T-helper 1 cell (primary cell): ENCODE measurements around the gene ZNF227.
"Not testable (repeated sequence)": the region's sequence is repeated elsewhere in the genome, so short reads cannot be mapped to it uniquely, and the experiment has no call there.

ENCODE experiments used
- DNase-seq, 5 donors: peaks; one replicate each; pipeline ENCODE4 v3.0.0-alpha.2; 2012 to 2020
- total RNA-seq, 4 donors: gene quantifications; one replicate each; lab custom pipeline; 2026; lab: John Stamatoyannopoulos, UW

The ZNF227 gene
- 12.0 to 31.1 (median 21.8) reads per million in 4 donors for total RNA-seq

- DNase-seq: peak; percentile 54 to 83 (median 71)
Measured at GRCh38 chr19:44212250-44212865, at the start of gene ZNF227. TSS of gene ZNF227 (plus strand) at chr19:44212532. CDS start at chr19:44217793, 5,261 bp downstream.

DNA sequence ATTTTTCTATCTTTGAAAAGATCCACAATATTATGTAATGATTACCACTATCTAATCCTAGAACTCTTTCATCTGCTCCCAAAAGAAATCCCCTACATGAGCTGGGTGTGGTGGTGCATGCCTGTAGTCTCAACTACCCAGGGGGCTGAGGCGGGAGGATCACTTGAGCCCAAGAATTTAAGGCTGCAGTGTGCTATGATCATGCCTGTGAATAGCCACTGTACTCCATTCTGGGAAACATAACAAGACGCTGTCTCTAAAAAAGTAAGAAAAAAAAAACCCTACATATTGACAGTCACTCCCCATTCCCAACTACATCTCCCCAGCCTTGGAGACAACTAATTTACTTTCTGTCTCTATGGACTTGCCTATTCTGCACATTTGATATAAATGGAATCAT is 48.5 kb upstream of the ZNF227 start:
- DNase-seq: no peak

DNA sequence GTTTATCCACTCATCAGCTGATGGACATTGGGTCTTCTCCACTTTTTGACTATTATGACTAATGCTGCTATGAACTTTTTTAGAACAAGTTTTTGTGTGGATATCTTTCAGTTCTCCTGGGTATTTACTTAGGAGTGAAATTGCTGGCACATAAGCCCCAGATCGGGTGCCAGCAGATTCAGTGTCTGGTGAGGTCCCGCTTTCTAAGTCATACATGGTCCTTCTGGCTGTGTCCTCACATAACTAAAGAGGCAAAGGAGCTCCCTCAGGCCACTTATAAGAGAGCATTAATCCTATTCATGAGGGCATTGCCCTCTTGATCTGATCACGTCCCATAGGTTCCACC is 48.0 kb upstream of the ZNF227 start:
- DNase-seq: no peak

DNA sequence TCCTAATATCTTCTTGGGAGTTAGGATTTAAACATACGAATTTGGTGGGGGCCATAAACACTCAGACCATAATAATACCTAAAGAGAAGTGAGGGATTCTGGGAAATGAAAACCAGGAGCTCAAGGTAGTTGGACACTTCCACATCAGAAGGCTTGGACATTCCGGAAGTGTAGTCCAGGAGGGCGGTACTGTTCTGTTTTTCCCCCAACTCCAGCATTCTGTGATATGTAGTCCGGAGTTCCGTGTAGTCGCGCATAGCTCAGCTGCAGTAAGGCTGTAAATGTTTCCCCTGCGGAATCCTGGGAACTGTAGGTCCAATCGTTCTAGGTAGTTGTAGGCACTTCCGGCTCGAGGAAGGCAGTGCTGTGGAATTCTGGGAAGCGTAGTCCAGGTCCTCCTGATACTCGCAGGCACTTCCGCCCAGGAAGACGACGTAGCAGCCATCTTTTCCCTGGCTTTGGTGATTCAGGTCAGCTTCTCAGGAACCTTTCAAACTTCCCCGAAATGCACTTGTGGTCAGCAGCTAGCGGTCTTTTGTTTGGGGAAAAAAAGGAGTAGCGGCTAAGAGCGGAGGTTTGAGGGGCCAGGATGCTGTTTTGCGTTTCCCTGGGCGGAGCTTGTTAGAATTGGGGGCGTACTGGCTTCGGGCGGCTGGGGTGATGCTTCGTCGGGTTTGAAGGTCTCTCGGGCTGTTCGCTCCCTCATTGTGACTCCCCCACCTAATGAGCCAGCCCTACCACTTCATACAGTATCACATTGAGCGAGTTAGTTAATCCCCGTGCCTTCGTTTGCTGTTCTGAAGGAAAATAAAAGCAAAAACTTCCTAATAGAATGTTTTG is 47.4 kb upstream of the ZNF227 start, which contains the start of gene ZNF226:
TSS of gene ZNF226 (plus strand) at position 428 of the 840 bp plus-strand sequence. CDS start 4,981 bp downstream, outside the sequence.
- peak; percentile 49 to 94 (median 69) for DNase-seq

DNA sequence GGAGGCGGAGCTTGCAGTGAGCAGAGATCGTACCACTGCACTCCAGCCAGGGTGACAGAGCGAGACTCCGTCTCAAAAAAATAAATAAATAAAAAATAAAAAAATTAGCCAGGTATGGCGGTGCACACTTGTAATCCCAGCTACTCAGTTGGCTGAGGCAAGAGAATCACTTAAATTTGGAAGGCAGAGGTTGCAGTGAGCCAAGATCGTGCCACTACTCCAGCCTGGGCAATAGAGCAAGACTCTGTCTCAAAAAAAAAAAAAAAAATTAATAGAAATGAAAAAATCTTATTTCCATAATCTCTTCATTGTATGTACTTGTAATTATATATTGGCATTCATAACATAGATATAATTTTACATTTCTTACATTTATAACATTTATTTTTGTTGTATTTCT is 41.7 kb upstream of the ZNF227 start:
- not testable (repeated sequence) for DNase-seq

GRCh38 chr19:44176590-44176989 is 35.7 kb upstream of the ZNF227 start:
- DNase-seq: no peak

GRCh38 chr19:44180968-44181367 is 31.4 kb upstream of the ZNF227 start:
- no peak for DNase-seq

- no peak for DNase-seq
Measured at GRCh38 chr19:44182145-44182544, 30.2 kb upstream of the ZNF227 start.

DNA sequence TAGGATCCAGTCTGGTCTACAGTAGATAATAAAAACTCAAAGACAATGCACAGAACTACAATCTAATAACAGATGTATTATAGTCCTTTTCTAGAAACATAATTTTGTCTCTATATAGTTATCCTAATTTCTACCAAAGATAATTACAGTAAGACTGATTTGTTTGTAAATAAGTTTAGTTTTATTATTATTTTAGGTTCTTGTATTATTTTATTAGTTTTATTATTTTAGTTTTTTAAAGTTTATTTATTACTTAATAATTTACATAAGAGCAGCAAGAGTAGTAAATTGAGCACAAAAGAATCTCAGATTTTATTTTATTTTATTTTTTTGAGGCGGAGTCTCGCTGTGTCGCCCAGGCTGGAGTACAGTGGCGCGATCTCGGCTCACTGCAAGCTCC is 22.3 kb upstream of the ZNF227 start:
- no peak for DNase-seq

- no peak for DNase-seq
Measured at GRCh38 chr19:44192127-44192526, 20.2 kb upstream of the ZNF227 start.

- DNase-seq: no peak
Measured at GRCh38 chr19:44196772-44197171, 15.6 kb upstream of the ZNF227 start.

DNA sequence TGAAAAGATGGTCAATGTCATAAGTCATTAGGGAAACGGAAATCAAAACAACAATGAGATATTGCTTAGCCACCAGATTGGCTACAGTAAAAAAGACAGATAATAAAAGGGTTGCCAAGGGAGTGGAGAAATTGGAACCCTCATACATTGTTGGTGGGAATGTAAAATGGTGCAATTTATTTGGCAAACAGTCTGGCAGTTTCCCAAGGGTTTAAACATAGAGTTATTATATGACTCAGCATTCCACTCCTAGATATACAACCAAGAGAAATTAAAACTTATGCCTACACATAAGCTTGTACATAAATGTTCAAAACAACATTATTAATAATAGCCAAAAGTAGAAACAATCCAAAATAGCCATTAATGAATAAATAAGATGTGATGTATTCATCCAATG is 9.9 kb upstream of the ZNF227 start:
- DNase-seq: no peak

DNA sequence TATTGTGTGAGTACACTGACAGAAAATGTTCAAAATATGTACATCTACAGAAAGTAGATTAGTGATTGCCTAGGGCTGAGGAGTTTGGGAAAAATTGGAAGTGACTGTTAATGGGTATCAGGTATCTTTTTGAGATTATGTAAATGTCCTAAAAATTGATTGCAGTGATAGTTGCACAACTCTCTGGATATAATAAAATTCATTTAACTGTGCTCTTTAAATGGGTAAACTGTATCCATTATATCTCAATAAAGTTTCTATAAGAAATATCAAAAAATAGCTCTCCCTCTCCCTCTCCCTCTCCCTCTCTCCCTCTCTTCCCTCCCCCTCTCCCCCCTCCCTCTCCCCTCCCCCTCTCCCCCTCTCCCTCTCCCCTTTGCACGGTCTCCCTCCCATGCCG is 9.4 kb upstream of the ZNF227 start:
- no peak for DNase-seq

DNA sequence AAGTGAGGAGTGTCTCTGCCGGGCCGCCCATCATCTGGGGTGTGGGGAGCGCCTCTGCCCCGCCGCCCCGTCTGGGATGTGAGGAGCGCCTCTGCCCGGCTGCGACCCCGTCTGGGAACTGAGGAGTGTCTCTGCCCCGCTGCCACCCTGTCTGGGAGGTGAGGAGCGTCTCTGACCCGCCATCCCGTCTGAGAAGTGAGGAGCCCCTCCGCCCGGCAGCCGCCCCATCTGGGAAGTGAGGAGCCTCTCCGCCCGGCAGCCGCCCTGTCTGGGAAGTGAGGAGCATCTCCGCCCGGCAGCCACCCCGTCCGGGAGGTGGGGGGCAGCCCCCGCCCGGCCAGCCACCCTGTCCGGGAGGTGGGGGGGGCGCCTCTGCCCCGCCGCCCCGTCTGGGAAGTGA is 8.5 kb upstream of the ZNF227 start:
- DNase-seq: not testable (repeated sequence)

- DNase-seq: no peak
Measured at GRCh38 chr19:44204772-44205171, 7.6 kb upstream of the ZNF227 start.

GRCh38 chr19:44207126-44207803 is 5.1 kb upstream of the ZNF227 start:
- DNase-seq: peak; percentile 46 to 89 (median 65)

DNA sequence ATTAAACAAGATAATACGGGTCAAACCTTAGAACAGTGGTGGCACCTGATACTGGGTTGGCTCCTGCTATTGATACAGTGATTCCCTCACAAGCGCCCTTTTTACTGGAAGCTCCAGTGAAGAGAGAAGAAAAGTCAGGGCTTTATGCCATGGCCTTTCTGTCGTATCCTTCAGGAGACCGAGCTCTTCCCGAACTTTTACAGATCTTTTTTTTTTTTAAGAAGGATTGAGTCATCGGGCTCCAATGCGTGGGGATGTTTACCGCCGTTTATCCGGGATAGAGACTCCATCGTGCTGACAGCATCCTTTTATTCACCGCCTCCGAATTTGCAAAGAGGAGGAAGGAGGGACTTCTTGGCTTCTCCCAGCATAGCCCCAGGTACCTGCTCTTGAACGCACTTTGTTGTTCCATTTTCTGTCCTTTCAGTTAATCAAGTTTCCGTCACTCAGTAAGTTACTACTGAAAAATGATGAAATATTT is 574 bp downstream of the ZNF227 start:
- DNase-seq: no peak

DNA sequence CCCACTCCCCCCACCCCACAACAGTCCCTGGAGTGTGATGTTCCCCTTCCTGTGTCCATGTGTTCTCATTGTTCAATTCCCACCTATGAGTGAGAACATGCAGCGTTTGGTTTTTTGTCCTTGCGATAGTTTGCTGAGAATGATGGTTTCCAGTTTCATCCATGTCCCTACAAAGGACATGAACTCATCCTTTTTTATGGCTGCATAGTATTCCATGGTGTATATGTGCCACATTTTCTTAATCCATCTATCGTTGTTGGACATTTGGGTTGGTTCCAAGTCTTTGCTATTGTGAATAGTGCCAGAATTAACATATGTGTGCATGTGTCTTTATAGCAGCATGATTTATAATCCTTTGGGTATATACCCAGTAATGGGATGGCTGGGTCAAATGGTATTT is 7.6 kb downstream of the ZNF227 start:
- DNase-seq: not testable (repeated sequence)

GRCh38 chr19:44220761-44221160 is 8.4 kb downstream of the ZNF227 start:
- DNase-seq: not testable (repeated sequence)

DNA sequence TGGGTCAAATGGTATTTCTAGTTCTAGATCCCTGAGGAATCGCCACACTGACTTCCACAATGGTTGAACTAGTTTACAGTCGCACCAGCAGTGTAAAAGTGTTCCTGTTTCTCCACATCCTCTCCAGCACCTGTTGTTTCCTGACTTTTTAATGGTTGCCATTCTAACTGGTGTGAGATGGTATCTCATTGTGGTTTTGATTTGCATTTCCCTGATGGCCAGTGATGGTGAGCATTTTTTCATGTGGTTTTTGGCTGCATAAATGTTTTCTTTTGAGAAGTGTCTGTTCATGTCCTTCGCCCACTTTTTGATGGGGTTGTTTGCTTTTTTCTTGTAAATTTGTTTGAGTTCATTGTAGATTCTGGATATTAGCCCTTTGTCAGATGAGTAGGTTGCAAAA is 9.0 kb downstream of the ZNF227 start:
- not testable (repeated sequence) for DNase-seq

DNA sequence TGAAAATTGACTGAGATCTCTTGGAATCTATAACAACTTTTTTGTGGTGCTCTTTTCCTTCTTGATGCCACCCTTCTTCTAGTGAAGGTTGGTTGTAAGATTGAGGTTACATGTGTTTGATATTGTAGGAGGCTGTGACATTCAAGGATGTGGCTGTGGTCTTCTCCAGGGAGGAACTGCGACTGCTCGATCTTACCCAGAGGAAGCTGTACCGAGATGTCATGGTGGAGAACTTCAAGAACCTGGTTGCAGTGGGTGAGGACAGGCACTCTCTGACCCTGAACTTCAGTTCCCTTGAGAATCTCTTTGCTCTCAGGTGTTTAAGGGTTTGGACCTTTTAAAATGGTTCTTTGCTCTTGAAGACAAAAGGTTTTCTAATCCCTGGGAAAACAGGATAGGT is 16.0 kb downstream of the ZNF227 start:
- no peak for DNase-seq

DNA sequence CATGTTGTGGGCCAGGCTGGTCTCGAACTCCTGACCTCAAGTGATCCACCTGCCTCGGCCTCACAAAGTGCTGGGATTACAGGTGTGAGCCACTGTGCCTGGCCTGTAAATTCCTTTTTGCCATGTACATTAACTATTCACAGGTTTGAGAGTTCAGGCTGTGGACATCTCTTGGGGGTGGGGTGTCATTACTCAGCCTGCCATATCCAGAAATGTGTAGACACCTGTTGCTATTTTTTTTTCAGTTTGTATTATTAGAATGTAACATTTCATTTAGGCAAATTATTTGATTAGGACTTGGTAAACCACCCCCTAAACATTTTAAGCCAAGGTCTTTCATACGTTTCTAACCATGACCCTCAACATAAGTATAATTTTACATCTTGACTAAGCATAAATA is 20.5 kb downstream of the ZNF227 start:
- no peak for DNase-seq

DNA sequence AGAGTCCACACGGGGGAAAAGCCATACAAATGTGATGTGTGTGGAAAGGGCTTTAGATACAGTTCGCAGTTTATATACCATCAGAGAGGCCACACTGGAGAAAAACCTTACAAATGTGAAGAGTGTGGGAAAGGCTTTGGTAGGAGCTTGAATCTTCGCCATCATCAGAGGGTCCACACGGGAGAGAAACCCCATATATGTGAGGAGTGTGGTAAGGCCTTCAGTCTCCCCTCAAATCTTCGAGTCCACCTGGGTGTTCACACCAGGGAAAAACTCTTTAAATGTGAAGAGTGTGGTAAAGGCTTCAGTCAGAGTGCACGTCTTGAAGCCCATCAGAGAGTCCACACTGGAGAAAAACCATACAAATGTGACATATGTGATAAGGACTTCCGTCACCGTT is 24.1 kb downstream of the ZNF227 start:
- DNase-seq: no peak
